Measurements from ENCODE around the gene UBL5. TPM values are rescaled to one million over a fixed set of nuclear protein-coding genes. Genes with fewer than 3 reads are reported as not detected.

Gene UBL5
- total RNA-seq, 1 donor from 2014 or later, result 169 TPM

DNA sequence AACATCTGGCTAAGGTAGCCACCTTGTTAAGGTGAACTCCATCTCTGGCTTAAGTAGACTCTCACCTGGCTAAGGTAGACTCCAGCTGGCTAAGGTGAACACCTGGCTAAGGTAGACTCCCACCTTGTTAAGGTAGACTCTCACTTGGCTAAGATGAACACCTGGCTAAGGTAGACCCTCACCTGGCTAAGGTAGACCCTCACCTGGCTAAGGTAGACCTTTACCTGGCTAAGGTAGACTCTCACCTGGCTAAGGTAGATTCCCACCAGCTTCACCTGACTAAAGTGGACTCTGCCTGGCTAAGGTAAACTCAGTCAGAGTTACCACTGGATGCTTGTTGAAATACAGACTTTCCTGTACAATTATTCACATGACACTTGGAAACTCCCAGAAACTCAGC, 31.0 kb downstream of the UBL5 start:
- Histone ChIP-seq H3K27me3 (no peaks in the 10 kb centered on the region), H3K27ac (no peak overlapping the region), H3K4me1 (no peaks in the 10 kb centered on the region), H3K4me3 (no peak overlapping the region), H3K9me3 (no peaks in the 10 kb centered on the region), H3K36me3 (no peaks in the 10 kb centered on the region)
- intact Hi-C loops (cut with DNase I), result no loop called here
- TF ChIP-seq, protein P1, sequence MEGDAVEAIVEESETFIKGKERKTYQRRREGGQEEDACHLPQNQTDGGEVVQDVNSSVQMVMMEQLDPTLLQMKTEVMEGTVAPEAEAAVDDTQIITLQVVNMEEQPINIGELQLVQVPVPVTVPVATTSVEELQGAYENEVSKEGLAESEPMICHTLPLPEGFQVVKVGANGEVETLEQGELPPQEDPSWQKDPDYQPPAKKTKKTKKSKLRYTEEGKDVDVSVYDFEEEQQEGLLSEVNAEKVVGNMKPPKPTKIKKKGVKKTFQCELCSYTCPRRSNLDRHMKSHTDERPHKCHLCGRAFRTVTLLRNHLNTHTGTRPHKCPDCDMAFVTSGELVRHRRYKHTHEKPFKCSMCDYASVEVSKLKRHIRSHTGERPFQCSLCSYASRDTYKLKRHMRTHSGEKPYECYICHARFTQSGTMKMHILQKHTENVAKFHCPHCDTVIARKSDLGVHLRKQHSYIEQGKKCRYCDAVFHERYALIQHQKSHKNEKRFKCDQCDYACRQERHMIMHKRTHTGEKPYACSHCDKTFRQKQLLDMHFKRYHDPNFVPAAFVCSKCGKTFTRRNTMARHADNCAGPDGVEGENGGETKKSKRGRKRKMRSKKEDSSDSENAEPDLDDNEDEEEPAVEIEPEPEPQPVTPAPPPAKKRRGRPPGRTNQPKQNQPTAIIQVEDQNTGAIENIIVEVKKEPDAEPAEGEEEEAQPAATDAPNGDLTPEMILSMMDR (IDR thresholded peaks at IDR 0.05), result no peak
- no peak for DNase-seq (ENCODE audit: low spot score in 2 of 2)

DNA sequence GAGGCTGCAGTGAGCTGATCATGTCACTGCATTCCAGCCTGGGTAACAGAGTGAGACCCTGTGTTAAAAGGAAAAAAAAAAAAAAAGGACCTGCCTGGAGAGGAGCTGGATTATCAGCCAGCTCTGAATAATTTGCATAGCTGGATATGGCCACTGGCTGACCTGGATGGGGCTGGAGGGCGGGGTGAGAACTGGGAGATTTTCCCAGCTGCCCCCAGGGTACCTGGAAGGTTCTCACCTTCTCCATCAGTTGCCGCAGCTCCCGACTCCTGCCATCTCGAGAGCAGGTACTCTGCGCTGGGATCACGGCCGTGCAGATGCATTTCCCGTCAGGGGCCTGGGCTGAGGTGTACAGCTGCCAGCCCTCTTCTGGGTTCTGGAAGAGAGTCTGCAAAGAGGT, 32.7 kb downstream of the UBL5 start:
- intact Hi-C loops (cut with DNase I), result no loop called here
- DNase-seq (ENCODE audit: low spot score in 2 of 2), result no peak
- Histone ChIP-seq H3K9me3 (no peaks in the 10 kb centered on the region), H3K4me1 (no peaks in the 10 kb centered on the region), H3K36me3 (no peaks in the 10 kb centered on the region), H3K4me3 (no peak overlapping the region), H3K27me3 (no peaks in the 10 kb centered on the region), H3K27ac (no peak overlapping the region)
- TF ChIP-seq, protein P1 (IDR thresholded peaks at IDR 0.05), result no peak

DNA sequence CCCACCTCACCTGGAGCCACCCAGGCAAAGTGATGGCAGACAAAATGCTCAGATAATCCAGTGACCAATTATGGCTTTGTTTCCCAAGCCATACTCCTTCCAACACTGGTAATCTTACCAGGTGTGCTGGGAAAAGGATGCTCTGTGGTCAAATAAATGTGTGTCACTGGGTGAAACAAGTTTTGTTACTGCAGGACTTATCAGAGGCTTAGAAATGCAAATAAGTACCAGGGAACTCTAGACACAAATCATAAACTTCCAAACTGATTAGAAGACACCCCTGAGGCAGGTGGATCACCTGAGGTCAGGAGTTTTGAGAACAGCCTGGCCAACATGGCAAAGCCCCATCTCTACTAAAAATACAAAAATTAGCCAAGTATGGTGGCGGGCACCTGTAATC, 33.8 kb downstream of the UBL5 start:
- Histone ChIP-seq H3K4me1 (no peaks in the 10 kb centered on the region), H3K27ac (no peak overlapping the region), H3K36me3 (no peaks in the 10 kb centered on the region), H3K4me3 (no peak overlapping the region), H3K27me3 (no peaks in the 10 kb centered on the region), H3K9me3 (no peaks in the 10 kb centered on the region)
- DNase-seq (ENCODE audit: low spot score in 2 of 2), result no peak
- intact Hi-C loops (cut with DNase I), result no loop called here
- TF ChIP-seq, protein P1 (IDR thresholded peaks at IDR 0.05), result no peak

DNA sequence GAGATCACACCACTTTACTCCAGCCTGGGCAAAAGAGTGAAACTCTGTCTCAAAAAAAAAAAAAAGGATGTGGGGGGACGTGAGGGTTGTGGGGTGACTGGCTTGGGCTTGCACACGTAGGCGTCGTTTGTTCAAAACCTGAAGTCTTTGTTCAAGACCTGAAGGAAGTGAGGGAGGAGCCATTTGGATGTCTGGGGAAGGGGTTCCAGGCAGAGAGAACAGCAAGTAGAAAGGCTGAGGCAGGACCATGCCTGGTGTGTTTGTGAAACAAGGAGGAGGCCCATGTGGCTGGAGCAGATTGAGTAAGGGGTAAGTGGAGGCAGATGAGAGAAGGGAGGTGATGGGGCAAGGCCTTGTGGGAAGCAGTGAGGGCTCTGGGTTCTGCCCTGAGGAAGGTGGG, 35.2 kb downstream of the UBL5 start:
- Histone ChIP-seq H3K36me3 (no peaks in the 10 kb centered on the region), H3K27me3 (no peaks in the 10 kb centered on the region), H3K9me3 (no peaks in the 10 kb centered on the region), H3K27ac (no peak overlapping the region), H3K4me3 (no peak overlapping the region), H3K4me1 (no peaks in the 10 kb centered on the region)
- intact Hi-C loops (cut with DNase I), result no loop called here
- no peak for DNase-seq (ENCODE audit: low spot score in 2 of 2)
- TF ChIP-seq, protein P1 (IDR thresholded peaks at IDR 0.05), result no peak

DNA sequence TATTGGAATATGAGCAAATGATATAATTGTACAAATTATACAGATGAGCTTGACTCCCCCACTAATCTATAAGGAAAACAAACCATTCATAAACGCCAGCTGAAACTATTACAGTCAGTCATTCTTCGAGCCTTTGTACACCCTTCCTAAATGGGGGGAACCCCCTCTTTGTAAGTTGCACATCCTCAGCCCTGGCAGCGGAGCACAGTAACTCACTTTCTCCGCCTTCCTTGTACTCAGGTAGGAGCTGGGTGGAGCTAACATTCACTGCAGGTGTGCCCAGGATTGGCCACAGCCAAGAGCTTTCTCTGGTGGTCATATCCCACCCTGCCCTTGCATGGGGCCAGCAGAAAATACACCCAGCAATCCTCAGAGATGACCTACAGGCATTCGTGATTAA, 36.0 kb downstream of the UBL5 start:
- no peaks in the 10 kb centered on the region for H3K4me1 ChIP-seq
- H3K27me3 ChIP-seq, result no peaks in the 10 kb centered on the region
- TF ChIP-seq, protein P1 (IDR thresholded peaks at IDR 0.05), result no peak
- no peaks in the 10 kb centered on the region for H3K36me3 ChIP-seq
- no peak for DNase-seq (ENCODE audit: low spot score in 2 of 2)
- intact Hi-C loops (cut with DNase I), result no loop called here
- H3K9me3 ChIP-seq, result no peaks in the 10 kb centered on the region
- no peak overlapping the region for H3K4me3 ChIP-seq
- no peak overlapping the region for H3K27ac ChIP-seq

All from ascending aorta (tissue), 2 donors.